Measurements from ENCODE around the gene PLCXD1.
"Not testable (repeated sequence)": the region's sequence is repeated elsewhere in the genome, so short reads cannot be mapped to it uniquely, and the experiment has no call there.

PLCXD1 gene

DNA sequence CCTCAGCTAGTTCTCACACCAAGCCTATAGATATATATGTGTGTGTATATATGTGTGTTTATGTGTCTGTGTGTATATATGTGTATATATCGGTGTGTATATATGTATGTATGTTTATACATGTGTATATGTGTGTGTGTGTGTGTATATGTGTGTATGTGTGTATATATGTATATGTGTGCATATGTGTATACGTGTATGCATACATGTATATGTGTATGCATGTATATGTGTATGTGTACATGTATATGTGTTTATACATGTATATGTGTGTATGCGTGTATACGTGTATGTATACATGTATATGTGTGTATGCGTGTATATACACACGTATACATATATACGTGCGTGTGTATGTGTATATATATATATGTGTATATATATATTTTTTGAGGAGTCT lies 19.2 kb downstream of the PLCXD1 start:
- H3K4me3 ChIP-seq (replicated peaks in 1 of 2; ENCODE audit: low read depth in 2 of 2, low read length in 2 of 2) = no peak overlapping the region
- TF ChIP-seq, protein P1, sequence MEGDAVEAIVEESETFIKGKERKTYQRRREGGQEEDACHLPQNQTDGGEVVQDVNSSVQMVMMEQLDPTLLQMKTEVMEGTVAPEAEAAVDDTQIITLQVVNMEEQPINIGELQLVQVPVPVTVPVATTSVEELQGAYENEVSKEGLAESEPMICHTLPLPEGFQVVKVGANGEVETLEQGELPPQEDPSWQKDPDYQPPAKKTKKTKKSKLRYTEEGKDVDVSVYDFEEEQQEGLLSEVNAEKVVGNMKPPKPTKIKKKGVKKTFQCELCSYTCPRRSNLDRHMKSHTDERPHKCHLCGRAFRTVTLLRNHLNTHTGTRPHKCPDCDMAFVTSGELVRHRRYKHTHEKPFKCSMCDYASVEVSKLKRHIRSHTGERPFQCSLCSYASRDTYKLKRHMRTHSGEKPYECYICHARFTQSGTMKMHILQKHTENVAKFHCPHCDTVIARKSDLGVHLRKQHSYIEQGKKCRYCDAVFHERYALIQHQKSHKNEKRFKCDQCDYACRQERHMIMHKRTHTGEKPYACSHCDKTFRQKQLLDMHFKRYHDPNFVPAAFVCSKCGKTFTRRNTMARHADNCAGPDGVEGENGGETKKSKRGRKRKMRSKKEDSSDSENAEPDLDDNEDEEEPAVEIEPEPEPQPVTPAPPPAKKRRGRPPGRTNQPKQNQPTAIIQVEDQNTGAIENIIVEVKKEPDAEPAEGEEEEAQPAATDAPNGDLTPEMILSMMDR (IDR thresholded peaks at IDR 0.05; ENCODE audit: low read depth, low read length) = no peak

DNA sequence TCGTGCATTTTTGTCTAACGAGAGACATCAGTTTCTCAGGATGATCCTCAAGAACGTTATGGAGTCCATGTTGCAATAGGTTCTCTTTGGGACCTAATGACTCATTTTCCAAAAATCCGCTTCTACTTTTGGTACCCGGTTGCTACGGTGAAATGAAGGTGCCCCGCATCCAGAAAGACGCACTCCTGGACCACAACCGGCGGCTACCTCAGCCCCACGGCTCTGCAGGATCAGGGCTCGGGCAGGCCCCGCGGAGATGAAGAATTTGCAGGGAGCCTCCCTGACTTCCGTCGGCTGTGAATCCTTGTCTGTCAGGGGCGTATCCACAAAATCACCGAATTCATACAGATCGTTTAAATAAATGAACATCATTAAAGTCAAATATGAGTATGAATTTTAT lies 21.8 kb downstream of the PLCXD1 start:
- no peak overlapping the region for H3K4me3 ChIP-seq (replicated peaks in 1 of 2; ENCODE audit: low read depth in 2 of 2, low read length in 2 of 2)
- DNase-seq (ENCODE audit: low read depth in 2 of 2) = peak in 1 of 2 donors; percentile 22
- TF ChIP-seq, protein P1 (IDR thresholded peaks at IDR 0.05; ENCODE audit: low read depth, low read length) = no peak

More for the DNA sequence above, 19.2 kb downstream of the PLCXD1 start:
- no peak for DNase-seq (ENCODE audit: low read depth in 2 of 2)

- H3K4me3 ChIP-seq (replicated peaks in 1 of 2; ENCODE audit: low read depth in 2 of 2, low read length in 2 of 2); DNase-seq (ENCODE audit: low read depth in 2 of 2): not testable (repeated sequence)
Measured at GRCh38 chrX:305781-306613, 24.8 kb downstream of the PLCXD1 start.

DNA sequence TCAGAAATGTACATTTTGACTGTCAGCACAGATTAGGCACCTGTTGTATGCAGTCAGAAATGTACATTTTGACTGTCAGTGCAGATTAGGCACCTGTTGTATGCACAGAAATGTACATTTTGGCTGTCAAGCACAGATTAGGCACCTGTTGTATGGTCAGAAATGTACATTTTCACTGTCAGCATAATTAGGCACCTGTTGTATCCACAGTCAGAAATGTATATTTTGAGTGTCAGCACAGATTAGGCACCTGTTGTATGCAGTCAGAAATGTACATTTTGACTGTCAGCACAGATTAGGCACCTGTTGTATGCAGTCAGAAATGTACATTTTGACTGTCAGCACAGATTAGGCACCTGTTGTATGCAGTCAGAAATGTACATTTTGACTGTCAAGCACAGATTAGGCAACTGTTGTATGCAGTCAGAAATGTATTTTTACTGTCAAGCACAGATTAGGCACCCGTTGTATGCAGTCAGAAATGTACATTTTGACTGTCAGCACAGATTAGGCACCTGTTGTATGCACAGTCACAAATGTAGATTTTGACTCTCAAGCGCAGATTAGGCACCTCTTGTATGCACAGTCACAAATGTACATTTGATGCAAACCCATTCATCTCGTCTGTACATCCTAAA lies 25.6 kb downstream of the PLCXD1 start:
- not testable (repeated sequence) for DNase-seq (ENCODE audit: low read depth in 2 of 2); H3K4me3 ChIP-seq (replicated peaks in 1 of 2; ENCODE audit: low read depth in 2 of 2, low read length in 2 of 2)

DNA sequence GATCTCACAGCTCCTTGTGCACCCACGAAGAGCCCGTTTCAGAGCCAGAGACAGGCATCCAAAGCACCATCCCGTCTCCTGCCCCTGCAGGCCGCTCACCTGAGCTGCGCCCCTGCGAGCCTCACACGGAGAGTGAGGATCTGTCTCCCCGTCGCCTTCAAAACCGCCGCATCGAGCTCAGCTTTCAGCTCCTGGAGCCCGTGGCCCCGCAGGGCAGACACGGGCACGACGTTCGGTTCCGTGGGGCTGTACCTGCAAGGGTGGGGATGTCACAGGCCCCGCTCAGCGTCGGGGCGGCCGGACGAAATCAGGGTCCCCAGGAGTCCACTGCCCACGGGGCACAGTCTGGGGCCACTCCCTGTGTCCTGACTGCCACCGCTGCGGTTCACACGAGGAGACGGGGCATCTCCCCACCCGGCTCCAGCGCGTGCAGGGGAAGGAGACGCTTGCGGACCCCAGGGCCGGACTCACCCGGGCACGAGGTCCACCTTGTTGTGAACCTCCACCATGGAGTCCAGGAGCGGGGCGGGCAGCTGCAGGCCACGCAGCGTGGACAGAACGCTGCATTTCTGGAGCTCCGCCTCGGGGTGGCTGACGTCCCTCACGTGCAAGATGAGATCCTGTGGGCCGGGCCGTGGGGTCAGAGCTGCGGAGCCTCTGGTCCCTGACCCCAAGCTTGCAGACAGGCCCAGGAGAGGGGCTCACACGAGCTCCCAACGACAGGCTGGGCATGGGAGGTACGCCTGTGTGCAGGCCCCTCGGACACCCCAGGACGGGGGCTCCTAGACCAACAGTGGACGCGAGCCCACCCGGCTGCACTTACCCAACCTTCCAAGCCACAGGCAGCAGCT lies 26.3 kb downstream of the PLCXD1 start:
- H3K4me3 ChIP-seq (replicated peaks in 1 of 2; ENCODE audit: low read depth in 2 of 2, low read length in 2 of 2) = no peak overlapping the region
- TF ChIP-seq, protein P1 (IDR thresholded peaks at IDR 0.05; ENCODE audit: low read depth, low read length) = no peak
- DNase-seq (ENCODE audit: low read depth in 2 of 2) = no peak

GRCh38 chrX:308821-309520 lies 27.8 kb downstream of the PLCXD1 start:
- H3K4me3 ChIP-seq (replicated peaks in 1 of 2; ENCODE audit: low read depth in 2 of 2, low read length in 2 of 2) = no peak overlapping the region
- TF ChIP-seq, protein P1 (IDR thresholded peaks at IDR 0.05; ENCODE audit: low read depth, low read length) = no peak
- no peak for DNase-seq (ENCODE audit: low read depth in 2 of 2)

- no peak for DNase-seq (ENCODE audit: low read depth in 2 of 2)
- H3K4me3 ChIP-seq (replicated peaks in 1 of 2; ENCODE audit: low read depth in 2 of 2, low read length in 2 of 2) = no peak overlapping the region
- TF ChIP-seq, protein P1 (IDR thresholded peaks at IDR 0.05; ENCODE audit: low read depth, low read length) = no peak
Measured at GRCh38 chrX:310621-311155, 29.5 kb downstream of the PLCXD1 start.

Data from cardiac fibroblast (primary cell).